Measurements from ENCODE around the gene LDB2.

DNA sequence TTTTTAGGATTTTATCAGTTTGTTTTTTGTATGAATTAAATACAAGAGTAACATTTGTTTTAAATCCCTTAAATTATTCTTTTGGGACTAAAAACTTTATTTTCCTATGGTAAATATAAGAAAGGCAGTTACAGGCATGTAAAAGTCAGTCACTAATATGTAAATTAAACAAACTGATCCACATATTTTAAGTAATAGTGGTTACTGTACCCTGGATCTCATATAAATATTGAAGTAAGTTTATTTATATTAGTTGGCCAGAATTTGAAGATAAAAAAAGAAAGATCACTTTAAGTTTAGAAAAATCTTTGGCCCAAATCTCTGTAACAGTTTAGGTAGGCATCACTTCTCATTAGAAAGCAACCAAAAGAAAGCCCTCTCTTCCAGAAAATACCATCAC, 45.8 kb downstream of the LDB2 start:
- TF ChIP-seq, protein P1, sequence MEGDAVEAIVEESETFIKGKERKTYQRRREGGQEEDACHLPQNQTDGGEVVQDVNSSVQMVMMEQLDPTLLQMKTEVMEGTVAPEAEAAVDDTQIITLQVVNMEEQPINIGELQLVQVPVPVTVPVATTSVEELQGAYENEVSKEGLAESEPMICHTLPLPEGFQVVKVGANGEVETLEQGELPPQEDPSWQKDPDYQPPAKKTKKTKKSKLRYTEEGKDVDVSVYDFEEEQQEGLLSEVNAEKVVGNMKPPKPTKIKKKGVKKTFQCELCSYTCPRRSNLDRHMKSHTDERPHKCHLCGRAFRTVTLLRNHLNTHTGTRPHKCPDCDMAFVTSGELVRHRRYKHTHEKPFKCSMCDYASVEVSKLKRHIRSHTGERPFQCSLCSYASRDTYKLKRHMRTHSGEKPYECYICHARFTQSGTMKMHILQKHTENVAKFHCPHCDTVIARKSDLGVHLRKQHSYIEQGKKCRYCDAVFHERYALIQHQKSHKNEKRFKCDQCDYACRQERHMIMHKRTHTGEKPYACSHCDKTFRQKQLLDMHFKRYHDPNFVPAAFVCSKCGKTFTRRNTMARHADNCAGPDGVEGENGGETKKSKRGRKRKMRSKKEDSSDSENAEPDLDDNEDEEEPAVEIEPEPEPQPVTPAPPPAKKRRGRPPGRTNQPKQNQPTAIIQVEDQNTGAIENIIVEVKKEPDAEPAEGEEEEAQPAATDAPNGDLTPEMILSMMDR (IDR thresholded peaks at IDR 0.05): no peak
- no peak for TF ChIP-seq EZH2 (IDR thresholded peaks at IDR 0.05; ENCODE audit: borderline replicate concordance, insufficient read depth, low read depth, low read length, poor library complexity, severe bottlenecking)
